ENCODE results near the gene FRMD8.

GRCh38 chr11:65351511-65351910, 34.9 kb upstream of the FRMD8 start:
- TF ChIP-seq CTCF (IDR thresholded peaks at IDR 0.05) (no peak), POLR2A (IDR thresholded peaks at IDR 0.05) (no peak), POLR2AphosphoS5 (IDR thresholded peaks at IDR 0.05) (no peak)
